Measurements from ENCODE around the gene MAML2. TPM values are rescaled to one million over a fixed set of nuclear protein-coding genes. Genes with fewer than 3 reads are reported as not detected.

Gene MAML2
- total and polyA plus RNA-seq, 2 experiments from 2014 or later, result 2.0 to 7.1 TPM

GRCh38 chr11:96154802-96155520, 188.0 kb downstream of the MAML2 start:
- peaks cover 32% of the 10 kb centered on the region for H3K4me1 Mint-ChIP-seq
- TF ChIP-seq ZNF114 (CRISPR knock-in tag; IDR thresholded peaks at IDR 0.05), result no peak
- no peak for TF ChIP-seq EZH2phosphoT487 (IDR thresholded peaks at IDR 0.05; ENCODE audit: unreplicated experiment)
- TF ChIP-seq, protein P1, sequence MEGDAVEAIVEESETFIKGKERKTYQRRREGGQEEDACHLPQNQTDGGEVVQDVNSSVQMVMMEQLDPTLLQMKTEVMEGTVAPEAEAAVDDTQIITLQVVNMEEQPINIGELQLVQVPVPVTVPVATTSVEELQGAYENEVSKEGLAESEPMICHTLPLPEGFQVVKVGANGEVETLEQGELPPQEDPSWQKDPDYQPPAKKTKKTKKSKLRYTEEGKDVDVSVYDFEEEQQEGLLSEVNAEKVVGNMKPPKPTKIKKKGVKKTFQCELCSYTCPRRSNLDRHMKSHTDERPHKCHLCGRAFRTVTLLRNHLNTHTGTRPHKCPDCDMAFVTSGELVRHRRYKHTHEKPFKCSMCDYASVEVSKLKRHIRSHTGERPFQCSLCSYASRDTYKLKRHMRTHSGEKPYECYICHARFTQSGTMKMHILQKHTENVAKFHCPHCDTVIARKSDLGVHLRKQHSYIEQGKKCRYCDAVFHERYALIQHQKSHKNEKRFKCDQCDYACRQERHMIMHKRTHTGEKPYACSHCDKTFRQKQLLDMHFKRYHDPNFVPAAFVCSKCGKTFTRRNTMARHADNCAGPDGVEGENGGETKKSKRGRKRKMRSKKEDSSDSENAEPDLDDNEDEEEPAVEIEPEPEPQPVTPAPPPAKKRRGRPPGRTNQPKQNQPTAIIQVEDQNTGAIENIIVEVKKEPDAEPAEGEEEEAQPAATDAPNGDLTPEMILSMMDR (conservative IDR thresholded peaks at IDR 0.05; ENCODE audit: low read depth in 2 of 2), result no peak
- TF ChIP-seq CREB1 (CRISPR knock-in tag; IDR thresholded peaks at IDR 0.05; ENCODE audit: low read depth), result no peak
- no peak for TF ChIP-seq NANOG (IDR thresholded peaks at IDR 0.05; ENCODE audit: borderline replicate concordance)
- TF ChIP-seq ZNF331 (CRISPR knock-in tag; IDR thresholded peaks at IDR 0.05; ENCODE audit: low read depth), result no peak
- H3K27me3 Mint-ChIP-seq (ENCODE audit: insufficient read depth, low read depth, poor library complexity), result peaks cover 3% of the 10 kb centered on the region
- Histone ChIP-seq H3K27ac (ENCODE audit: low read depth) (no peak overlapping the region), H3K27me3 (ENCODE audit: insufficient read depth) (no peaks in the 10 kb centered on the region), H3F3A (replicated peaks; ENCODE audit: low read depth) (no peaks in the 10 kb centered on the region; the same call in 1 of the 2 replicates), H2AFZ (no peak overlapping the region), H3K9me2 (ENCODE audit: insufficient read depth) (no peaks in the 10 kb centered on the region; the same call in 1 of the 2 replicates), H3K4me1 (ENCODE audit: insufficient read depth) (peaks cover 44% of the 10 kb centered on the region), H3K79me2 (replicated peaks; ENCODE audit: insufficient read depth) (no peaks in the 10 kb centered on the region), H3K36me3 (ENCODE audit: insufficient read depth) (no peaks in the 10 kb centered on the region), H3K4me2 (peak overlapping the region; percentile 68), H4K20me1 (replicated peaks; ENCODE audit: insufficient read depth) (no peaks in the 10 kb centered on the region), H3K4me3 (no peak overlapping the region; the same call in 1 of the 2 replicates)
- ATAC-seq (peak; percentile 33; the same call in 2 of the 3 replicates), DNase-seq (ENCODE audit: low spot score) (no peak)
- no peaks in the 10 kb centered on the region for H3K36me3 Mint-ChIP-seq (ENCODE audit: low read depth)
- no peaks in the 10 kb centered on the region for H3K9me3 Mint-ChIP-seq
- H3K27ac Mint-ChIP-seq, result no peak overlapping the region
- H3K4me3 Mint-ChIP-seq, result no peak overlapping the region

- Histone ChIP-seq H3K36me3 (ENCODE audit: insufficient read depth) (no peaks in the 10 kb centered on the region), H3K27me3 (ENCODE audit: insufficient read depth) (no peaks in the 10 kb centered on the region), H4K20me1 (replicated peaks; ENCODE audit: insufficient read depth) (no peaks in the 10 kb centered on the region), H3K9me2 (ENCODE audit: insufficient read depth) (no peaks in the 10 kb centered on the region), H3K4me3 (no peak overlapping the region), H3K27ac (ENCODE audit: low read depth) (no peak overlapping the region), H3K4me2 (no peak overlapping the region), H2AFZ (no peak overlapping the region), H3K4me1 (ENCODE audit: insufficient read depth) (peaks cover 48% of the 10 kb centered on the region), H3F3A (replicated peaks; ENCODE audit: low read depth) (no peaks in the 10 kb centered on the region; the same call in 1 of the 2 replicates), H3K79me2 (replicated peaks; ENCODE audit: insufficient read depth) (no peaks in the 10 kb centered on the region)
- DNase-seq (ENCODE audit: low spot score) (no peak), ATAC-seq (no peak)
- Mint-ChIP-seq H3K27me3 (ENCODE audit: insufficient read depth, low read depth, poor library complexity) (peaks cover 3% of the 10 kb centered on the region), H3K27ac (no peak overlapping the region; the same call in 1 of the 2 replicates), H3K4me1 (peaks cover 39% of the 10 kb centered on the region), H3K36me3 (ENCODE audit: low read depth) (no peaks in the 10 kb centered on the region), H3K9me3 (no peaks in the 10 kb centered on the region), H3K4me3 (no peak overlapping the region)
- no peak for TF ChIP-seq POLR2AphosphoS5 (IDR thresholded peaks at IDR 0.05; ENCODE audit: low read depth)
- TF ChIP-seq EZH2phosphoT487 (IDR thresholded peaks at IDR 0.05; ENCODE audit: unreplicated experiment), result no peak
- no peak for TF ChIP-seq ETS1 (IDR thresholded peaks at IDR 0.05)
- TF ChIP-seq, protein P2, sequence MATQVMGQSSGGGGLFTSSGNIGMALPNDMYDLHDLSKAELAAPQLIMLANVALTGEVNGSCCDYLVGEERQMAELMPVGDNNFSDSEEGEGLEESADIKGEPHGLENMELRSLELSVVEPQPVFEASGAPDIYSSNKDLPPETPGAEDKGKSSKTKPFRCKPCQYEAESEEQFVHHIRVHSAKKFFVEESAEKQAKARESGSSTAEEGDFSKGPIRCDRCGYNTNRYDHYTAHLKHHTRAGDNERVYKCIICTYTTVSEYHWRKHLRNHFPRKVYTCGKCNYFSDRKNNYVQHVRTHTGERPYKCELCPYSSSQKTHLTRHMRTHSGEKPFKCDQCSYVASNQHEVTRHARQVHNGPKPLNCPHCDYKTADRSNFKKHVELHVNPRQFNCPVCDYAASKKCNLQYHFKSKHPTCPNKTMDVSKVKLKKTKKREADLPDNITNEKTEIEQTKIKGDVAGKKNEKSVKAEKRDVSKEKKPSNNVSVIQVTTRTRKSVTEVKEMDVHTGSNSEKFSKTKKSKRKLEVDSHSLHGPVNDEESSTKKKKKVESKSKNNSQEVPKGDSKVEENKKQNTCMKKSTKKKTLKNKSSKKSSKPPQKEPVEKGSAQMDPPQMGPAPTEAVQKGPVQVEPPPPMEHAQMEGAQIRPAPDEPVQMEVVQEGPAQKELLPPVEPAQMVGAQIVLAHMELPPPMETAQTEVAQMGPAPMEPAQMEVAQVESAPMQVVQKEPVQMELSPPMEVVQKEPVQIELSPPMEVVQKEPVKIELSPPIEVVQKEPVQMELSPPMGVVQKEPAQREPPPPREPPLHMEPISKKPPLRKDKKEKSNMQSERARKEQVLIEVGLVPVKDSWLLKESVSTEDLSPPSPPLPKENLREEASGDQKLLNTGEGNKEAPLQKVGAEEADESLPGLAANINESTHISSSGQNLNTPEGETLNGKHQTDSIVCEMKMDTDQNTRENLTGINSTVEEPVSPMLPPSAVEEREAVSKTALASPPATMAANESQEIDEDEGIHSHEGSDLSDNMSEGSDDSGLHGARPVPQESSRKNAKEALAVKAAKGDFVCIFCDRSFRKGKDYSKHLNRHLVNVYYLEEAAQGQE (IDR thresholded peaks at IDR 0.05; ENCODE audit: unreplicated experiment), result no peak
- no peak for TF ChIP-seq STAT1 (IDR thresholded peaks at IDR 0.05; ENCODE audit: unreplicated experiment)
- TF ChIP-seq, protein P1 (conservative IDR thresholded peaks at IDR 0.05; ENCODE audit: low read depth in 2 of 2), result no peak
- TF ChIP-seq NANOG (IDR thresholded peaks at IDR 0.05; ENCODE audit: borderline replicate concordance), result no peak
- TF ChIP-seq CREB1 (CRISPR knock-in tag; IDR thresholded peaks at IDR 0.05; ENCODE audit: low read depth), result no peak
- no peak for TF ChIP-seq JUNB (IDR thresholded peaks at IDR 0.05; ENCODE audit: unreplicated experiment)
Observed at GRCh38 chr11:96152623-96153022, 190.4 kb downstream of the MAML2 start.

All from GM23338 (cell line).